NCI-H82 treated with DMSO at 0.1 percent for 48 hours (cell line): Measurements from ENCODE around the gene FOXO3.
A peak's percentile ranks its signal among the peaks of the same experiment; 100 is the strongest.
"Not testable (repeated sequence)": the region's sequence is repeated elsewhere in the genome, so short reads cannot be mapped to it uniquely, and the experiment has no call there.

Experiments used
- DNase-seq: peaks from one replicate; lab custom pipeline; 2025; ENCODE audit not compliant: unreplicated experiment; lab: John Stamatoyannopoulos, UW

FOXO3 gene

GRCh38 chr6:108555399-108556052 lies 5.2 kb upstream of the FOXO3 start:
- DNase-seq = no peak

- DNase-seq = no peak
Measured at GRCh38 chr6:108556250-108556649, 4.5 kb upstream of the FOXO3 start.

- DNase-seq = no peak
Measured at GRCh38 chr6:108556866-108557493, 3.7 kb upstream of the FOXO3 start.

GRCh38 chr6:108557494-108558371 lies 3.0 kb upstream of the FOXO3 start:
- DNase-seq = peak; percentile 80

- DNase-seq = peak; percentile 95
Measured at GRCh38 chr6:108558372-108559096, 2.2 kb upstream of the FOXO3 start.

GRCh38 chr6:108559097-108559883 lies 1.4 kb upstream of the FOXO3 start:
- peak; percentile 57 for DNase-seq

GRCh38 chr6:108559884-108560462 lies 744 bp upstream of the FOXO3 start:
- peak; percentile 40 for DNase-seq

- DNase-seq = not testable (repeated sequence)
Measured at GRCh38 chr6:108561309-108561647, 561 bp downstream of the FOXO3 start.

GRCh38 chr6:108561742-108562502 lies 1.2 kb downstream of the FOXO3 start:
- no peak for DNase-seq

GRCh38 chr6:108562503-108562993 lies 1.8 kb downstream of the FOXO3 start:
- DNase-seq = peak; percentile 86

GRCh38 chr6:108563292-108563691 lies 2.6 kb downstream of the FOXO3 start:
- no peak for DNase-seq

GRCh38 chr6:108564178-108564577 lies 3.5 kb downstream of the FOXO3 start:
- no peak for DNase-seq

- DNase-seq = no peak
Measured at GRCh38 chr6:108565091-108565766, 4.5 kb downstream of the FOXO3 start.

- no peak for DNase-seq
Measured at GRCh38 chr6:108565893-108566292, 5.2 kb downstream of the FOXO3 start.

GRCh38 chr6:108566406-108566805 lies 5.7 kb downstream of the FOXO3 start:
- no peak for DNase-seq

GRCh38 chr6:108568101-108568500 lies 7.4 kb downstream of the FOXO3 start:
- DNase-seq = no peak

GRCh38 chr6:108568551-108569305 lies 8.0 kb downstream of the FOXO3 start:
- DNase-seq = no peak

- no peak for DNase-seq
Measured at GRCh38 chr6:108570517-108570916, 9.8 kb downstream of the FOXO3 start.
